Measurements from ENCODE around the gene CDC37.

CDC37 gene

DNA sequence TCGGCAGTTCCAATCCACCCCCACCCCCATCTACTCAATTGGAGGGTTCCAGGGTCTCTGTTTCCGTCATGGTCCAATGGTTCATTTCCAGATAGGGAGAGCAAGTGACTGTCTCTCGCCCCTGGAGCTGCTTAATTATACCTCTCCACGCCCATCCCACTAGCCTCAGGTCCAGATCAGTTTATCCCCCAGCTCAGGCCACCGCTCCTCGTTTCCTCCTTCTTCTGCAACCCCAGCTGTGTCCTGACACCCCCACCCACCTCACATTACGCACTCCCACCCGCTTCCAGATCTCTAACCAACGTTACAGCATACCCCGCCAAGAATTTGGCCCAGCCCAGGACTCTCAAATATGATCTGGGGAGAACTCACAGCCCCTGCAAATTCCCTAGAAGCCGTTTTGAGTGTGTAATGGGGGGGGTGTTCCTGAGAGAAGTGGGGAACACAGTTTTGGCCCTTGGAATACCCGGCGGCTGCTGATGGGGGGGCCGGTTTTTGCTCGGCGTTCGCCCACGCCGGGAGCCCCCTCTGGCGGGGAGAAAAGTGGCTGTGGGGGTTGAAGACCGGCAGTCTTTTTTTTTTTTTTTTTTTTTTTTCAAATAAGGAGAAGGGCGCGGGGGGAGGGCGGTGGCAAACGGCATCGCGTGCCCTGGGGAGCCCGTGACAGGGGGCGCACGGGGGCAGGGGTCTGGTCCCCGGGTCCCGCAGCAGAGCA is 15.3 kb upstream of the CDC37 start:
- Histone ChIP-seq H3K4me3 (ENCODE audit: low read depth, low read length) (peak overlapping the region; percentile 57), H3K36me3 (replicated peaks) (no peaks in the 10 kb centered on the region), H3K27me3 (replicated peaks) (no peaks in the 10 kb centered on the region), H3K27ac (no peak overlapping the region)
- peak; percentile 35 for TF ChIP-seq CTCF (IDR thresholded peaks at IDR 0.05; ENCODE audit: low read depth, low read length, missing control alignments)
- no peak for DNase-seq
- in situ Hi-C loops (cut with HindIII; ENCODE audit: low pct_ligation_motif_present, low sequenced_read_pairs), result no loop called here

DNA sequence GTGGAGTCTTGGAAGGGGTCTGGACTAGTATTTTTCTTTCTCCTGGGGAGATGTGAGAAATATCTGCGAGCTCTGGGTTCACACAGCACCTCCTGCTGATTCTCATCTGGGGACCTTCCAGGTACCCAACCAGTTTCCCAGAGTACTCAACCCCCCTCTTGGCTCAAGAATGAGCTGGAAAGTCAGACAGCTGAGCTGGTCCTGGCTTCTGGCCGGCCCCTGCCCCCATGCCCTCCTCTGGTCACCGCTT is 14.8 kb upstream of the CDC37 start:
- no peak overlapping the region for H3K4me3 ChIP-seq (ENCODE audit: low read depth, low read length)
- TF ChIP-seq CTCF (IDR thresholded peaks at IDR 0.05; ENCODE audit: low read depth, low read length, missing control alignments), result no peak
- in situ Hi-C loops (cut with HindIII; ENCODE audit: low pct_ligation_motif_present, low sequenced_read_pairs), result no loop called here
- no peak overlapping the region for H3K27ac ChIP-seq
- no peak for DNase-seq
- H3K36me3 ChIP-seq (replicated peaks), result no peaks in the 10 kb centered on the region
- no peaks in the 10 kb centered on the region for H3K27me3 ChIP-seq (replicated peaks)

DNA sequence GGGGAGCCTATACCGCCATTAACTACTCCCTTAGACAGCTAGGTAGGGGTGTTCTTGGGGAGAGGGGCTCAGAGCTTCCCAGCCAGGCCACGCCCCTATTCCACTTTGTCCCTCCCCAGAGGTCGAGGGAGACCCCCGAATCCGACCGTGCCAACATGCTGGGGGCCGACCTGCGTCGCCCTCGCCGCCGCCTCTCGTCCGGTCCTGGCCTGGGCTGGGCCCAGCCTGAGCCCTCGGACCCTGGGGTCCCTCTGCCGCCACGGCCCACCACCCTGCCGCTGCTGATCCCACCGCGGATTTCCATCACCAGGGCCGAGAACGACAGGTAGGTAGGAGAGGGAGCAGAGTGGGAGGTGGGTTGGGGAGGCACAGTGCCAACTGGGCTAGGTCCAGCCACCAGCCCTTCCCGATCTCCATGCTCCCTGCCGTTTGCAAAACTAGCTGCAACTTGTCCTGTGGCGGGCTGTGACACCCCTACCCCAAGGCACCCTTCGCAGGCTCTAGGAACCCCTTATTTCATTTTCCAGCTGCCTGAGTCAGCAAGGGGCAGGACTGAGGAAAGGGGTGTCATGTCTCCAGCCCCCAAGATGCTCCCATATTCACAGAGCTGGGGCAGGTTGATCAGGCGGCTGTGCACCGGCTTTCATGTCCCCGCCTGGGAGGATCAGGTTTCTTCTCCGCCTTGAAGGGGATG is 14.3 kb upstream of the CDC37 start:
- no peak overlapping the region for H3K27ac ChIP-seq
- H3K27me3 ChIP-seq (replicated peaks), result no peaks in the 10 kb centered on the region
- DNase-seq, result no peak
- no peaks in the 10 kb centered on the region for H3K36me3 ChIP-seq (replicated peaks)
- in situ Hi-C loops (cut with HindIII; ENCODE audit: low pct_ligation_motif_present, low sequenced_read_pairs), result no loop called here
- no peak for TF ChIP-seq CTCF (IDR thresholded peaks at IDR 0.05; ENCODE audit: low read depth, low read length, missing control alignments)
- H3K4me3 ChIP-seq (ENCODE audit: low read depth, low read length), result no peak overlapping the region

DNA sequence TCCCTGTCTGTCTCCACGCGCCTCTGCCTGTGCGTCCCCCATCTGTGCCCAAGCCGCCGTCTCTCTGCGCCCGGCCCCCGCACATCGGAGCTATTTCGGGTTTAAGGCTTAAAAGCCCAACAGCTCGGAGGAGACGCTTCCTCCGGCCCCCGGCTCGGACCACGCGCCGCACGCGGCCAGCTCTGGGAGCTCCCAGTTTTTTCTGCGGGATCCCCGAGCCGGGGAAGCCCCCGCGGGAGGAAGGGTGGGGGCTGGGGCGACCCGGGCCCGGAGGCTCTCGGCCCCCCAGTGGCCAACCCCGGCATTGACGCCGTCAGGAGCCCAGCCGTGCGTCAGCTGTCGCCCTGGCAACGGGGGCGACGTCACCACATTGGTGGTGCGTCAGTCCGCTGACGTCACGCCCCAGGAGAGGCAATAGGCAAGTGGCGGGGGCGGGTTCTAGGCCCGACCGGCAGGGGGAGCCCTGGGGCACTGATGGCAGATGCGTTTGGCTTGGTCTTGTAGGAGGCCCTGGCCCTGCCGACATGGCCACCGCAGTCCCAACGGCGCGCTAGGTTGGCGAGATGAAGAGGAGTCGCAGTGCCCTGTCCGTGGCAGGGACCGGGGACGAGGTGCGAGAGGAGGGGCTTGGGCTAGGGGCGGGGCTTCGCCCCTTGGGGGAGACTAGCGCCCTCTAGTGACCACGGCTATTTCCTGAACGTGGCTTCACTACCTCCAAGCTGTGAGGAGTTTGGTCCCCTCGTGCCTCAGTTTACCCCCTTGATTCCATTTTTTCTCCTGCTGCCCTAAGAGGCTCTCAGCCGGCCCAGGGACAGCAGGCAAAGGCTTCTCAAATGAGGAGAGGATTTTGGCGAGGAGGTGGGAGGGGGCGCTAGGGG is 13.3 kb upstream of the CDC37 start:
- Histone ChIP-seq H3K27ac (no peak overlapping the region), H3K36me3 (replicated peaks) (no peaks in the 10 kb centered on the region), H3K4me3 (ENCODE audit: low read depth, low read length) (peak overlapping the region; percentile 64), H3K27me3 (replicated peaks) (no peaks in the 10 kb centered on the region)
- in situ Hi-C loops (cut with HindIII; ENCODE audit: low pct_ligation_motif_present, low sequenced_read_pairs), result no loop called here
- DNase-seq, result peak; percentile 80
- peak; percentile 72 for TF ChIP-seq CTCF (IDR thresholded peaks at IDR 0.05; ENCODE audit: low read depth, low read length, missing control alignments)

GRCh38 chr19:10416083-10416379 is 12.7 kb upstream of the CDC37 start:
- in situ Hi-C loops (cut with HindIII; ENCODE audit: low pct_ligation_motif_present, low sequenced_read_pairs), result no loop called here
- H3K27ac ChIP-seq, result no peak overlapping the region
- TF ChIP-seq CTCF (IDR thresholded peaks at IDR 0.05; ENCODE audit: low read depth, low read length, missing control alignments), result no peak

More at GRCh38 chr19:10416083-10416379, 12.7 kb upstream of the CDC37 start:
- Histone ChIP-seq H3K27me3 (replicated peaks) (no peaks in the 10 kb centered on the region), H3K36me3 (replicated peaks) (no peaks in the 10 kb centered on the region), H3K4me3 (ENCODE audit: low read depth, low read length) (peak overlapping the region; percentile 64)
- DNase-seq, result no peak
